ENCODE results near the gene PLD1.

DNA sequence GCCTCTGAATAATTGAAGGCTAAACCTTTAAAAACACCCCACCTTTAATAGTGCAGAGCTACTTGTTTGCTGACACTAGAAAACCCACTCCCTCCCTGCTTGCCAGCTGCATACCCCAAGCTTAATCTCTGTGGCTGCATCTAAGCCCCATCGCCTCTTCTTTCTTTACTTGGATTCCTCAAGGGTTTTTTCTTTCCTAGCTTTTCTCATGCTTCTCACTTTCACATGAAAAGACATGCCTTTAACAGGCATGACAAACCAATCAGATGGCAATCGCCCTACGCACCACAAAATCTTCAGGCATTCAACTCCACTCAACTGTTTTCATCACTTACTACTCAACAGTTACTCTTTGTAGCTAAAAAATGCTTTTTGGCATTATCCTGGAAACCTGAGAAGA, 77.5 kb downstream of the PLD1 start:
- no peak for TF ChIP-seq GATA2 (IDR thresholded peaks at IDR 0.05; ENCODE audit: low read depth, low read length)
- no peak for TF ChIP-seq GATA3 (IDR thresholded peaks at IDR 0.05; ENCODE audit: low read depth, low read length)
